Measurements from ENCODE around the gene PDE4B. TPM values are rescaled to one million over a fixed set of nuclear protein-coding genes. Genes with fewer than 3 reads are reported as not detected.

Gene PDE4B
- polyA plus RNA-seq, 1 experiment = 17.6 TPM

DNA sequence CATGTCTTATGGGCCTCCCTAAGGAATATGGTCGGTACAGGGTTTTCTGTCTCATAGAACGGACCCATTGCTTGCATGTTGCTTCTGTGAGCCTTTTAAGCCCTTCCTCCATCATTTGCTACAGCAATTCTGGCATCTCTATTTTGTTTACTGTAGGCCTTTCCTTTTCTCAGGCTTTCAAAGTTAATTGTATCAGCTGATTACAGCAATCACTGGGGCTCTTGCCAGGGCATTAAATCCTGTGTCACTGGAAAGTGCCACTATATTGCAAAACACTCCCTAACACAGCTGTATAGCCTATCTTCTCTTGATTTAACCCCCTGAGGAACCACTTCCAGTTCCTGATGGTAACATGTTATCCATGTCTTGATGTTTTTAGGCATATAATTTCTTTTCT is 156.5 kb downstream of the PDE4B start:
- ChIA-PET POLR2A (no interaction called here), CTCF (interaction anchor here (0.9 to 1.8 kb wide), 3 partner anchors 10 to 293 kb away, joined by 3 to 7 read pairs (median 3); no protein-coding TSS in a partner anchor)
- TF ChIP-seq, protein P1, sequence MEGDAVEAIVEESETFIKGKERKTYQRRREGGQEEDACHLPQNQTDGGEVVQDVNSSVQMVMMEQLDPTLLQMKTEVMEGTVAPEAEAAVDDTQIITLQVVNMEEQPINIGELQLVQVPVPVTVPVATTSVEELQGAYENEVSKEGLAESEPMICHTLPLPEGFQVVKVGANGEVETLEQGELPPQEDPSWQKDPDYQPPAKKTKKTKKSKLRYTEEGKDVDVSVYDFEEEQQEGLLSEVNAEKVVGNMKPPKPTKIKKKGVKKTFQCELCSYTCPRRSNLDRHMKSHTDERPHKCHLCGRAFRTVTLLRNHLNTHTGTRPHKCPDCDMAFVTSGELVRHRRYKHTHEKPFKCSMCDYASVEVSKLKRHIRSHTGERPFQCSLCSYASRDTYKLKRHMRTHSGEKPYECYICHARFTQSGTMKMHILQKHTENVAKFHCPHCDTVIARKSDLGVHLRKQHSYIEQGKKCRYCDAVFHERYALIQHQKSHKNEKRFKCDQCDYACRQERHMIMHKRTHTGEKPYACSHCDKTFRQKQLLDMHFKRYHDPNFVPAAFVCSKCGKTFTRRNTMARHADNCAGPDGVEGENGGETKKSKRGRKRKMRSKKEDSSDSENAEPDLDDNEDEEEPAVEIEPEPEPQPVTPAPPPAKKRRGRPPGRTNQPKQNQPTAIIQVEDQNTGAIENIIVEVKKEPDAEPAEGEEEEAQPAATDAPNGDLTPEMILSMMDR (IDR thresholded peaks at IDR 0.05; ENCODE audit: low read depth, low read length) = no peak
- Histone ChIP-seq H3K27me3 (ENCODE audit: control insufficient read depth, insufficient read depth, low read length) (no peaks in the 10 kb centered on the region), H3K9me3 (ENCODE audit: control insufficient read depth, insufficient read depth, low read length) (no peaks in the 10 kb centered on the region), H3K4me3 (ENCODE audit: low read depth, low read length) (no peak overlapping the region), H3K27ac (ENCODE audit: low read depth, low read length) (no peak overlapping the region)
- DNase-seq (ENCODE audit: low read depth, low spot score) = no peak

DNA sequence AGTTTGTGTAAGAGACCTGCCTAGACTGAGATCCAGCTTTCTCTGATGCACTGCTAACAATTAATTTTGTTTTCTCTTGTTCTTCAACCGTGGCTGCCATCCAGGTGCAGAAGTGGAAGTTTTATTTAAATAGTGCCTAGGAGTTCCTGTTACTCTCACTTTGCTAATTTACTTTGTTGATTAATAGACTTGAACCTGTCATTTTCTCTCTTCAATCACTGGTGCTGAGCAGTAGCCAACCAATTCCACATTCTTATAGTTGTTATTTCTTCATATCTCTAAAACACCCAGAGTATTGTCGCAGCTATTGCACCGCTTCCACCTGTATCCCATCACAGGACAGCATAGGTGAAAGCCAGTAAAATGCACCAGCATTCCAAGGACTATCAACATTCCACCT is 157.2 kb downstream of the PDE4B start:
- Histone ChIP-seq H3K4me3 (ENCODE audit: low read depth, low read length) (no peak overlapping the region), H3K9me3 (ENCODE audit: control insufficient read depth, insufficient read depth, low read length) (no peaks in the 10 kb centered on the region), H3K27ac (ENCODE audit: low read depth, low read length) (no peak overlapping the region), H3K27me3 (ENCODE audit: control insufficient read depth, insufficient read depth, low read length) (no peaks in the 10 kb centered on the region)
- TF ChIP-seq, protein P1 (IDR thresholded peaks at IDR 0.05; ENCODE audit: low read depth, low read length) = no peak
- ChIA-PET CTCF (interaction anchor here (0.9 to 1.8 kb wide), 4 partner anchors 9 to 292 kb away, joined by 3 to 7 read pairs (median 3); no protein-coding TSS in a partner anchor), POLR2A (interaction anchor here (0.7 kb wide), 1 partner anchor 158 kb away, joined by 3 read pairs; the partner anchor contains the start of gene PDE4B)
- no peak for DNase-seq (ENCODE audit: low read depth, low spot score)

DNA sequence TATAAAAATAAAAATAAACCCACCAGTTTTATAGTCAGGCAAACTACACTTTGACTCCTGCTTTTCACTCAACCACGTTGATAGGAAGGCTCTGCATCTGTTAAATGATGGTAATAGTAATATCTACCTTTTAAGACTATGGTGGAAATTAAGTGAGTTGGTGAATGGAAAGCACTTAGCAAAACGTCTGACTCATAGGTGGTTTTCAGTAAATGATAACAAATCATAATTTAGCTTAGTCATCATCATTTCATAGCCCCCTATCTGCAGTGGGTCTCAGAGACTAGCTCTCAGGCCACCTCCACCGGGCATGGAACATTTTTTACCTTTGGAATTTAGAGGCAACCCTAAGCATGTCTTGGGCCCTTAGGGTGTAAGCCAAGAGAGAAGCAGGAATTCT is 160.0 kb downstream of the PDE4B start:
- ChIA-PET POLR2A (no interaction called here), CTCF (interaction anchor here (2.9 kb wide), 1 partner anchor 289 kb away, joined by 29 read pairs; no protein-coding TSS in a partner anchor)
- DNase-seq (ENCODE audit: low read depth, low spot score) = no peak
- Histone ChIP-seq H3K9me3 (ENCODE audit: control insufficient read depth, insufficient read depth, low read length) (no peaks in the 10 kb centered on the region), H3K27me3 (ENCODE audit: control insufficient read depth, insufficient read depth, low read length) (no peaks in the 10 kb centered on the region), H3K4me3 (ENCODE audit: low read depth, low read length) (no peak overlapping the region), H3K27ac (ENCODE audit: low read depth, low read length) (no peak overlapping the region)
- TF ChIP-seq, protein P1 (IDR thresholded peaks at IDR 0.05; ENCODE audit: low read depth, low read length) = no peak

DNA sequence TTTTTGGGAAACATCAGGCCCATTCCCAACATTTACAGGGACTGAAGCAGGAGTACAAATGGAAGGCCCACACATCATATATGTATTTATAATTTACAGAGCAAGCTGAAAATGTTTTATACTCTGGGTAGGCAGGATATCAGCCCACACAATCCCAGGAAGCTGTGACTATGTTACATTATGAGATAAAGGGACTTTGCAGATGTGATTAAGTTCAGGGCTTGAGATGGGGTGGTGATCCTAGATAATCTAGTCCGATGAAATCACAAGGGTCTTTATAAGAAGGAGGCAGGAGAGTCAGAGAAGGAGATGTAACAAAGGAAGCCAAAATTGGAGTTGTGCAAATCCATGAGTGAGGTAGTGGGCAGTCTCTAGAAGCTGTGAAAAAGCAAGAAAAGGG is 160.5 kb downstream of the PDE4B start:
- ChIA-PET CTCF (interaction anchor here (1.1 to 2.9 kb wide), 3 partner anchors 235 to 289 kb away, joined by 3 to 29 read pairs (median 3); no protein-coding TSS in a partner anchor), POLR2A (no interaction called here)
- H3K27ac ChIP-seq (ENCODE audit: low read depth, low read length) = no peak overlapping the region
- DNase-seq (ENCODE audit: low read depth, low spot score) = no peak
- TF ChIP-seq, protein P1 (IDR thresholded peaks at IDR 0.05; ENCODE audit: low read depth, low read length) = no peak
- no peaks in the 10 kb centered on the region for H3K27me3 ChIP-seq (ENCODE audit: control insufficient read depth, insufficient read depth, low read length)
- no peaks in the 10 kb centered on the region for H3K9me3 ChIP-seq (ENCODE audit: control insufficient read depth, insufficient read depth, low read length)
- no peak overlapping the region for H3K4me3 ChIP-seq (ENCODE audit: low read depth, low read length)

DNA sequence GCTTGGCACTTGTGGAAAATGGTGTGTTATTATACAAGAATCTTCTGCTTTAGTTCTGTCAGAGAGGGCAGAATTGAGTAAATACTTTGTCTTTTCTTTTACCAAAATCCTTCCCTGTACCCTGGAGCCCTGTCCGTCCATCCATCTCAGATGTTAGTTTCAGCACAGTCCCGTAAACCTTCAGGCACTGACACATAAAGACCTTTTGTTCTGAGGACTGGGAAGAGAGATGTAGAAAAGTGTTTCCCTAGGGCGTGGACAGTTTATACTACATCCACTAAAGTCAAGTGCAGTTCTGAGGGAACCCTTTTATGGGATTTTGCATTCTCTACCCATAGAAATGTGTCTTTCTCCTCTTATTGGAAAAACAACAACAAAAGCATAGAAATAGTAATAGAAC is 162.4 kb downstream of the PDE4B start:
- H3K27ac ChIP-seq (ENCODE audit: low read depth, low read length) = no peak overlapping the region
- CTCF ChIA-PET = interaction anchor here (3.4 to 3.6 kb wide), 2 partner anchors 287 to 491 kb away, joined by 38 to 133 read pairs; no protein-coding TSS in a partner anchor
- no peak for DNase-seq (ENCODE audit: low read depth, low spot score)
- no peaks in the 10 kb centered on the region for H3K9me3 ChIP-seq (ENCODE audit: control insufficient read depth, insufficient read depth, low read length)
- POLR2A ChIA-PET = no interaction called here
- H3K27me3 ChIP-seq (ENCODE audit: control insufficient read depth, insufficient read depth, low read length) = no peaks in the 10 kb centered on the region
- TF ChIP-seq, protein P1 (IDR thresholded peaks at IDR 0.05; ENCODE audit: low read depth, low read length) = no peak
- H3K4me3 ChIP-seq (ENCODE audit: low read depth, low read length) = no peak overlapping the region
